CD4-positive, alpha-beta T cell (primary cell): Measurements from ENCODE around the gene LRPAP1. TPM values are rescaled to one million over a fixed set of nuclear protein-coding genes. Genes with fewer than 3 reads are reported as not detected.
"Not testable (repeated sequence)": the region's sequence is repeated elsewhere in the genome, so short reads cannot be mapped to it uniquely, and the experiment has no call there.

Experiments
- ATAC-seq: fragments of 200-7000 bp; cut with Tn5 transposase; one replicate; pipeline ENCODE4 v1.10.0; 2022; ENCODE audit warnings: mild to moderate bottlenecking; ENCODE audit not compliant: poor library complexity
- CTCF ChIA-PET: fragments of 350-600 bp; sonication (Branson Sonifier 250); formaldehyde crosslinking; loops from one replicate; lab custom pipeline; 2021; ENCODE audit warnings: antibody characterized with exemption, inconsistent platforms; lab: Charles Lee
- POLR2A ChIA-PET: fragments of 350-600 bp; sonication (Branson Sonifier 250); formaldehyde crosslinking; loops from one replicate; lab custom pipeline; 2021; ENCODE audit warnings: antibody characterized with exemption, inconsistent platforms; lab: Charles Lee
- DNase-seq, 14 experiments: peaks; one replicate each; pipeline ENCODE4 v3.0.0-alpha.2; 2013 to 2020; ENCODE audit warnings: mixed read lengths in 2 of 14
- H3K27ac ChIP-seq, 2 donors: one replicate each; pipeline versions ENCODE4 v1.5.1 to v1.7.0; 2013; ENCODE audit warnings: low read length in 2 of 2, low read depth in 1 of 2, mild to moderate bottlenecking in 1 of 2
- H3K27me3 ChIP-seq, 2 experiments: 1 replicate in 1 of 2; 2 replicates in 1 of 2; pipeline versions ENCODE4 v1.6.1 to v1.7.0; 2013; ENCODE audit warnings: low read length in 2 of 2, control low read depth in 1 of 2, mild to moderate bottlenecking in 1 of 2, moderate library complexity in 1 of 2; ENCODE audit not compliant: insufficient read depth in 2 of 2, control insufficient read depth in 1 of 2
- H3K36me3 ChIP-seq: one replicate; pipeline ENCODE4 v1.6.1; 2013; ENCODE audit warnings: low read length, control low read depth; ENCODE audit not compliant: insufficient read depth
- H3K4me1 ChIP-seq: one replicate; pipeline ENCODE4 v1.6.1; 2013; ENCODE audit warnings: low read length, control low read depth; ENCODE audit not compliant: insufficient read depth
- H3K4me3 ChIP-seq: one replicate; pipeline ENCODE4 v1.5.1; 2013; ENCODE audit warnings: mild to moderate bottlenecking, low read length, moderate library complexity
- H3K9me3 ChIP-seq, 2 experiments: 1 replicate in 1 of 2; 2 replicates in 1 of 2; pipeline versions ENCODE4 v1.6.1 to v1.7.0; 2013; ENCODE audit warnings: low read length in 2 of 2, mild to moderate bottlenecking in 2 of 2, control low read depth in 1 of 2, moderate library complexity in 1 of 2; ENCODE audit not compliant: control insufficient read depth in 1 of 2, insufficient read depth in 1 of 2
- H3K27ac Mint-ChIP-seq: one replicate; pipeline ENCODE4 v1.8.0; 2020; ENCODE audit warnings: mixed read lengths
- H3K27me3 Mint-ChIP-seq: one replicate; pipeline ENCODE4 v1.8.0; 2021; ENCODE audit warnings: mixed read lengths
- H3K36me3 Mint-ChIP-seq: one replicate; pipeline ENCODE4 v1.8.0; 2021; ENCODE audit warnings: low read depth, mixed read lengths
- H3K4me1 Mint-ChIP-seq: one replicate; pipeline ENCODE4 v1.8.0; 2021; ENCODE audit warnings: low read depth, mixed read lengths
- H3K4me3 Mint-ChIP-seq: one replicate; pipeline ENCODE4 v1.8.0; 2020; ENCODE audit warnings: mild to moderate bottlenecking, mixed read lengths
- H3K9me3 Mint-ChIP-seq: one replicate; pipeline ENCODE4 v1.8.0; 2020; ENCODE audit warnings: mixed read lengths
- intact Hi-C, 2 experiments: fragments of 100-400 bp; cut with DNase I in 1 of 2; cut with micrococcal nuclease in 1 of 2; formaldehyde crosslinking; loops; one replicate each; pipeline versions ENCODE4 v1.15.1 to v1.9.0; 2023 to 2025; cut with DNase I, micrococcal nuclease
- total RNA-seq, 174 experiments: library from RNA in 2 of 174; stranded (reverse) in 2 of 174; gene quantifications; one replicate each; pipeline ENCODE4 v1.2.3 and lab custom pipeline; 2021 to 2026
- TF ChIP-seq, protein P1 (sequence below): fragments of 200-600 bp; IDR thresholded peaks from one replicate; pipeline ENCODE4 v1.8.0; 2022; ENCODE audit warnings: antibody characterized with exemption, mild to moderate bottlenecking

The LRPAP1 gene
- total RNA-seq, 2 experiments from 2014 or later = 84.2 to 88.0 TPM

DNA sequence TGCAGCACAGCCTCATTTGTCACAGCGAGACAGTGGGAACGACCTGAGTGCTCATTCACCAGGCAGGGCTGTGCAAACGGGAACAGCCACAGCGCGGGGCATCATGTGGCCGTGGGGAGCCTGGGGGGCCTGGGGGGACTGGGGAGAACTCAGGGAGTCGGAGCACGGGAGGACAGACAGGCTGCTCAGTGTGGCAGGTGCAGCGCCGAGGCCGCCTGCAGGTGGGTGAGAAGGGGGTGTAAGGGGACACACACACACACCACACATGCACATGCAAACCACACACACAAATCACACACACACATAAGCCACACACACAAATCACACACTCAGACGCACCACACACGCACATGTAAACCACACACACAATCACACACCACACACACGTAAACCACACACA is 34.5 kb upstream of the LRPAP1 start:
- intact Hi-C loops, H3K4me1 ChIP-seq, POLR2A ChIA-PET, H3K4me3 ChIP-seq, H3K4me3 Mint-ChIP-seq, CTCF ChIA-PET, H3K27ac ChIP-seq, H3K27me3 Mint-ChIP-seq, H3K27me3 ChIP-seq, H3K4me1 Mint-ChIP-seq, H3K27ac Mint-ChIP-seq, DNase-seq, H3K9me3 ChIP-seq, H3K36me3 ChIP-seq, H3K36me3 Mint-ChIP-seq, ATAC-seq, H3K9me3 Mint-ChIP-seq: not testable (repeated sequence)

DNA sequence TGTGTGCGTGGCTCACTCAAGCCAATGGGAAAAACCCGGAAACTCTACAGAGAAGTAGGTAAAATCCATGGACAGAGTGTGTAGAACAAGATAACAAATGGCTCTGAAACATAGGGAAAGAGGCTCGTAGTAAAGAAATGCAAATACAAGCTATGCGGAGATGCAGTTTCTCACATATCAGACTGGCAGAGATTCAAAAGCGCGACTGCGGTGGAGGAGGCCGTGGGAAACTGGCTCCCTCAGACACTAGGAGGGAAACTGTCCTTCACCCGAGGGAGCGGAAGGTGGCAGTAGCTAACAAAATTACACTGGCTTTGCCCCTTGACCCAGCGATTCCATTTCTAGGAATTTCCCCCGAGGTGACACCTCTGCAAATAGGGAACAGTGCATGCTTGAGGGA is 34.1 kb upstream of the LRPAP1 start:
- ATAC-seq, H3K4me3 ChIP-seq, DNase-seq, H3K27ac ChIP-seq, H3K4me1 Mint-ChIP-seq, H3K9me3 ChIP-seq, CTCF ChIA-PET, H3K4me3 Mint-ChIP-seq, H3K9me3 Mint-ChIP-seq, intact Hi-C loops, H3K4me1 ChIP-seq, H3K27ac Mint-ChIP-seq, H3K27me3 ChIP-seq, H3K27me3 Mint-ChIP-seq, POLR2A ChIA-PET, H3K36me3 Mint-ChIP-seq, H3K36me3 ChIP-seq: not testable (repeated sequence)

DNA sequence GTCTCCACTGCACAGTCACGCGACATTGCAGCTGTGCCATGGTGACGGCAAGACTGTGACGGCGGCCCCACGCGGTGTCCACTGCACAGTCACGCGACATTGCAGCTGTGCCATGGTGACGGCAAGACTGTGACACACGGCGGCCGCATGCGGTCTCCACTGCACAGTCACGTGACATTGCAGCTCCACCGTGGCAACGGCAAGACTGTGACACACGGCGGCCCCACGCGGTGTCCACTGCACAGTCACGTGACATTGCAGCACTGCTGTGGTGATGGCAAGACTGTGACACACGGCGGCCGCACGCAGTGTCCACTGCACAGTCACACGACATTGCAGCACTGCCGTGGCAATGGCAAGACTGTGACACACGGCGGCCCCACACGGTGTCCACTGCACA is 32.7 kb upstream of the LRPAP1 start:
- H3K36me3 Mint-ChIP-seq, POLR2A ChIA-PET, H3K4me3 Mint-ChIP-seq, ATAC-seq, intact Hi-C loops, H3K27me3 Mint-ChIP-seq, H3K4me1 ChIP-seq, DNase-seq, H3K4me1 Mint-ChIP-seq, H3K27me3 ChIP-seq, H3K9me3 Mint-ChIP-seq, H3K27ac Mint-ChIP-seq, H3K4me3 ChIP-seq, CTCF ChIA-PET, H3K9me3 ChIP-seq, H3K27ac ChIP-seq, H3K36me3 ChIP-seq: not testable (repeated sequence)

GRCh38 chr4:3563403-3563802 is 31.2 kb upstream of the LRPAP1 start:
- no peaks in the 10 kb centered on the region for H3K36me3 Mint-ChIP-seq
- no peak for DNase-seq
- H3K27me3 Mint-ChIP-seq = no peaks in the 10 kb centered on the region
- Histone ChIP-seq H3K36me3 (no peaks in the 10 kb centered on the region), H3K4me1 (no peaks in the 10 kb centered on the region), H3K27ac (no peak overlapping the region), H3K9me3 (peaks cover 0 to 5% of the 10 kb centered on the region in 2 experiments), H3K27me3 (no peaks in the 10 kb centered on the region), H3K4me3 (no peak overlapping the region)
- CTCF ChIA-PET = no interaction called here
- H3K4me3 Mint-ChIP-seq = no peak overlapping the region
- intact Hi-C loops = no loop called here
- TF ChIP-seq, protein P1, sequence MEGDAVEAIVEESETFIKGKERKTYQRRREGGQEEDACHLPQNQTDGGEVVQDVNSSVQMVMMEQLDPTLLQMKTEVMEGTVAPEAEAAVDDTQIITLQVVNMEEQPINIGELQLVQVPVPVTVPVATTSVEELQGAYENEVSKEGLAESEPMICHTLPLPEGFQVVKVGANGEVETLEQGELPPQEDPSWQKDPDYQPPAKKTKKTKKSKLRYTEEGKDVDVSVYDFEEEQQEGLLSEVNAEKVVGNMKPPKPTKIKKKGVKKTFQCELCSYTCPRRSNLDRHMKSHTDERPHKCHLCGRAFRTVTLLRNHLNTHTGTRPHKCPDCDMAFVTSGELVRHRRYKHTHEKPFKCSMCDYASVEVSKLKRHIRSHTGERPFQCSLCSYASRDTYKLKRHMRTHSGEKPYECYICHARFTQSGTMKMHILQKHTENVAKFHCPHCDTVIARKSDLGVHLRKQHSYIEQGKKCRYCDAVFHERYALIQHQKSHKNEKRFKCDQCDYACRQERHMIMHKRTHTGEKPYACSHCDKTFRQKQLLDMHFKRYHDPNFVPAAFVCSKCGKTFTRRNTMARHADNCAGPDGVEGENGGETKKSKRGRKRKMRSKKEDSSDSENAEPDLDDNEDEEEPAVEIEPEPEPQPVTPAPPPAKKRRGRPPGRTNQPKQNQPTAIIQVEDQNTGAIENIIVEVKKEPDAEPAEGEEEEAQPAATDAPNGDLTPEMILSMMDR = no peak
- POLR2A ChIA-PET = no interaction called here
- no peak overlapping the region for H3K27ac Mint-ChIP-seq
- H3K9me3 Mint-ChIP-seq = no peaks in the 10 kb centered on the region
- H3K4me1 Mint-ChIP-seq = no peaks in the 10 kb centered on the region
- ATAC-seq = no peak

DNA sequence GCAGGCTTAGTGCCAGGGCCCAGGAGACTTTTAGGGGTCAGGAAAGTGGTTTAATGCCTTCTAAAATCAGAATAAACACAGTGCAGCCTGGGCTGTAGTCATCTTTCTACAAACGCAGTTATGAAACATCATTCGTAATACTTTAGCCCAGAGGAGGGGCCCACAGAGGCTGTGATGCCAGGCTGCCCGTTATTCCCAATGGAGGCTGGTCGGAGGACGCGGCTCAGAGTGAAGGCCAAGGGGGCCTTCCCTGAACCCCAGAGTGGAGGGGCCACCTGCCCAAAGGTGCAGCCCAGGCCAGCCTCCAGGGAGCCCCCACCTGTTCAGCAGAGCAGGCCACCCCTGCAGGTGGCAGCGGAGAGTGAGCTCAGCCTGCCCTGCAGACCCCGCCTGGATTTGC is 29.9 kb upstream of the LRPAP1 start:
- H3K36me3 ChIP-seq, H3K4me3 Mint-ChIP-seq, H3K4me1 Mint-ChIP-seq, H3K36me3 Mint-ChIP-seq, H3K4me3 ChIP-seq, H3K9me3 Mint-ChIP-seq, H3K27me3 ChIP-seq, POLR2A ChIA-PET, CTCF ChIA-PET, ATAC-seq, H3K27ac Mint-ChIP-seq, DNase-seq, H3K27me3 Mint-ChIP-seq, H3K9me3 ChIP-seq, H3K27ac ChIP-seq, H3K4me1 ChIP-seq, intact Hi-C loops: not testable (repeated sequence)

DNA sequence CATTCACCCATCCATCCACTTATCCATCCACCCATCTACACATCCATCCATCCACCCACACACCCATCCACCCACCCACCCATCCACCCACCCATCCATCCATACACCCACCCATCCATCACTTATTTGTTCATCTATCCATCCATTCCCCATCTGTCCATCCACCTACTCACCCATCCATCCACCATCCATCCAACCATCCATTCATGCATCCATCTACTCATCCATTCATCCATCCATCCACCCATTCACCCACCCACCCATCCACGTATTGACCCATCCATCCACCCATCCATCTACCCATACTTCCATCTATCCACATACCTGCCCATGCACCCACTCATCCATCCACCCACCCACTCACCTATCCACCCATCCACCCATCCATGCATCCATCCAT is 28.2 kb upstream of the LRPAP1 start:
- H3K4me3 ChIP-seq, H3K9me3 Mint-ChIP-seq, H3K4me1 Mint-ChIP-seq, H3K27ac ChIP-seq, H3K27me3 Mint-ChIP-seq, H3K27me3 ChIP-seq, intact Hi-C loops, DNase-seq, H3K4me3 Mint-ChIP-seq, H3K9me3 ChIP-seq, POLR2A ChIA-PET, H3K4me1 ChIP-seq, ATAC-seq, H3K36me3 Mint-ChIP-seq, H3K36me3 ChIP-seq, CTCF ChIA-PET, H3K27ac Mint-ChIP-seq: not testable (repeated sequence)
